H1 (cell line): ENCODE results near the gene ZBTB16. TPM values are rescaled to one million over a fixed set of nuclear protein-coding genes. Genes with fewer than 3 reads are reported as not detected.

Experiments used
- CTCF ChIA-PET: fragments of 300-600 bp; sonication (Branson Sonifier 250); formaldehyde crosslinking; loops from one replicate; lab custom pipeline; 2021; ENCODE audit not compliant: partially characterized antibody; lab: Charles Lee
- POLR2A ChIA-PET: fragments of 300-600 bp; sonication (Branson Sonifier 250); formaldehyde crosslinking; loops from one replicate; lab custom pipeline; 2021; ENCODE audit warnings: inconsistent platforms; ENCODE audit not compliant: partially characterized antibody; lab: Charles Lee
- DNase-seq, 2 experiments: peaks; one replicate each; pipeline versions ENCODE4 v3.0.0 to v3.0.0-alpha.2; 2010 to 2022; ENCODE audit warnings: low spot score in 2 of 2, low read depth in 1 of 2, mixed read lengths in 1 of 2
- FAIRE-seq: peaks from 2 replicates; lab custom pipeline; 2011; peaks lifted over from hg19 to GRCh38; lab: Jason Lieb, UNC
- H2AFZ ChIP-seq: 2 replicates; pipeline ENCODE4 v1.8.1; 2012; ENCODE audit warnings: low read length, inconsistent platforms
- H2AK5ac ChIP-seq: 2 replicates; pipeline ENCODE4 v1.6.1; 2013; ENCODE audit warnings: low read depth, low read length
- H2BK120ac ChIP-seq: replicated peaks from 2 replicates; pipeline ENCODE3; 2013; ENCODE audit warnings: low read depth, low read length, inconsistent platforms
- H2BK12ac ChIP-seq: 2 replicates; pipeline ENCODE4 v1.6.1; 2013; ENCODE audit warnings: low read depth, low read length
- H2BK15ac ChIP-seq: 2 replicates; pipeline ENCODE4 v1.6.1; 2013; ENCODE audit warnings: low read length
- H2BK20ac ChIP-seq: 2 replicates; pipeline ENCODE4 v1.6.1; 2013; ENCODE audit warnings: low read length
- H2BK5ac ChIP-seq: 2 replicates; pipeline ENCODE4 v1.6.1; 2013; ENCODE audit warnings: low read depth, low read length
- H3K14ac ChIP-seq: 2 replicates; pipeline ENCODE4 v1.6.1; 2013; ENCODE audit warnings: inconsistent platforms; ENCODE audit not compliant: insufficient read length
- H3K18ac ChIP-seq: 2 replicates; pipeline ENCODE4 v1.6.1; 2013; ENCODE audit warnings: low read length; ENCODE audit errors: extremely low read depth
- H3K23ac ChIP-seq: 2 replicates; pipeline ENCODE4 v1.6.1; 2013; ENCODE audit warnings: inconsistent platforms; ENCODE audit not compliant: insufficient read length
- H3K23me2 ChIP-seq: 2 replicates; pipeline ENCODE4 v1.6.1; 2013; ENCODE audit warnings: low read depth, low read length
- H3K27ac ChIP-seq: 2 replicates; pipeline ENCODE4 v1.6.1; 2011; ENCODE audit warnings: low read depth, low read length, inconsistent platforms
- H3K27me3 ChIP-seq, 4 experiments: replicated peaks in 1 of 4; 1 replicate in 1 of 4; 2 replicates in 3 of 4; pipeline versions ENCODE4 v1.6.1 to v1.8.1; 2011 to 2013; ENCODE audit warnings: low read length in 3 of 4, mild to moderate bottlenecking in 3 of 4, inconsistent platforms in 2 of 4, mixed read lengths in 2 of 4, moderate library complexity in 1 of 4; ENCODE audit not compliant: control insufficient read depth in 3 of 4, insufficient read depth in 3 of 4; ENCODE audit errors: extremely low read depth in 1 of 4
- H3K36me3 ChIP-seq, 4 experiments: 2 replicates each; pipeline versions ENCODE4 v1.6.1 to v1.8.1; 2011 to 2013; ENCODE audit warnings: mild to moderate bottlenecking in 4 of 4, low read length in 3 of 4, moderate library complexity in 2 of 4, control low read depth in 1 of 4, inconsistent platforms in 1 of 4; ENCODE audit not compliant: insufficient read depth in 4 of 4, control insufficient read depth in 2 of 4
- H3K4ac ChIP-seq: replicated peaks from 2 replicates; pipeline ENCODE3; 2013; ENCODE audit warnings: low read length, low read depth, mixed read lengths, inconsistent platforms; ENCODE audit not compliant: insufficient read length
- H3K4me1 ChIP-seq, 4 experiments: replicated peaks in 1 of 4; 1 replicate in 1 of 4; 2 replicates in 3 of 4; pipeline versions ENCODE4 v1.6.1 to v1.8.1; 2011 to 2013; ENCODE audit warnings: low read length in 3 of 4, inconsistent platforms in 2 of 4, mixed read lengths in 1 of 4; ENCODE audit not compliant: insufficient read depth in 4 of 4, control insufficient read depth in 3 of 4
- H3K4me2 ChIP-seq, 2 experiments: 2 replicates each; pipeline versions ENCODE4 v1.6.1 to v1.8.1; 2011 to 2013; ENCODE audit warnings: low read depth in 2 of 2, low read length in 2 of 2, control low read depth in 1 of 2, inconsistent platforms in 1 of 2, mild to moderate bottlenecking in 1 of 2; ENCODE audit not compliant: insufficient read depth in 1 of 2
- H3K4me3 ChIP-seq, 4 experiments: fragments of 200-600, 300-600 bp in 1 of 4; sonication (generic), shearing (Covaris generic), sonication (Bioruptor Twin) in 1 of 4; 2 replicates each; pipeline versions ENCODE4 v1.5.1 to v1.8.1; 2011 to 2016; ENCODE audit warnings: low read length in 4 of 4, low read depth in 3 of 4, control low read depth in 2 of 4, inconsistent platforms in 2 of 4, mild to moderate bottlenecking in 2 of 4, mixed read lengths in 1 of 4, moderate library complexity in 1 of 4; ENCODE audit not compliant: insufficient read depth in 2 of 4; ENCODE audit errors: extremely low read depth in 1 of 4
- H3K56ac ChIP-seq: replicated peaks from 2 replicates; pipeline ENCODE3; 2013; ENCODE audit warnings: low read depth, mild to moderate bottlenecking, mixed read lengths, low read length, inconsistent platforms; ENCODE audit not compliant: insufficient read length
- H3K79me1 ChIP-seq: 2 replicates; pipeline ENCODE4 v1.6.1; 2013; ENCODE audit warnings: low read depth, low read length, control low read depth
- H3K79me2 ChIP-seq, 2 experiments: 2 replicates each; pipeline versions ENCODE4 v1.6.1 to v1.8.1; 2012 to 2013; ENCODE audit warnings: low read length in 2 of 2, mild to moderate bottlenecking in 2 of 2, inconsistent platforms in 1 of 2; ENCODE audit not compliant: insufficient read depth in 2 of 2, control insufficient read depth in 1 of 2
- H3K9ac ChIP-seq, 4 experiments: replicated peaks in 1 of 4; 1 replicate in 1 of 4; 2 replicates in 3 of 4; pipeline versions ENCODE4 v1.6.1 to v1.8.1; 2011 to 2013; ENCODE audit warnings: low read depth in 3 of 4, low read length in 3 of 4, control low read depth in 2 of 4, mild to moderate bottlenecking in 2 of 4, moderate library complexity in 2 of 4, inconsistent platforms in 1 of 4; ENCODE audit errors: extremely low read depth in 1 of 4
- H3K9me3 ChIP-seq, 2 experiments: 2 replicates each; pipeline versions ENCODE4 v1.6.1 to v1.8.1; 2012 to 2013; ENCODE audit warnings: mild to moderate bottlenecking in 2 of 2, moderate library complexity in 2 of 2, control low read depth in 1 of 2, inconsistent platforms in 1 of 2, low read depth in 1 of 2, low read length in 1 of 2, mixed read lengths in 1 of 2; ENCODE audit not compliant: insufficient read depth in 2 of 2
- H4K20me1 ChIP-seq, 2 experiments: replicated peaks in 1 of 2; 2 replicates each; pipeline versions ENCODE3 to v1.8.1; 2011 to 2013; ENCODE audit warnings: inconsistent platforms in 2 of 2, low read length in 2 of 2, mild to moderate bottlenecking in 1 of 2; ENCODE audit not compliant: insufficient read depth in 2 of 2, control insufficient read depth in 1 of 2
- H4K5ac ChIP-seq: 2 replicates; pipeline ENCODE4 v1.6.1; 2013; ENCODE audit warnings: low read length, low read depth, mixed read lengths, inconsistent platforms; ENCODE audit not compliant: insufficient read length
- H4K8ac ChIP-seq: 2 replicates; pipeline ENCODE4 v1.8.0; 2013; ENCODE audit warnings: mild to moderate bottlenecking, moderate library complexity, low read length, inconsistent platforms; ENCODE audit not compliant: insufficient read depth; ENCODE audit errors: extremely low read depth
- H4K91ac ChIP-seq: replicated peaks from 2 replicates; pipeline ENCODE3; 2013; ENCODE audit warnings: low read length, mixed read lengths, inconsistent platforms; ENCODE audit not compliant: insufficient read length
- BCL11A ChIP-seq, 2 experiments: IDR thresholded peaks; one replicate each; pipeline ENCODE4 v1.6.1; 2011; ENCODE audit warnings: low read depth in 2 of 2, low read length in 2 of 2, mild to moderate bottlenecking in 2 of 2
- CEBPB ChIP-seq: IDR thresholded peaks from 2 replicates; pipeline ENCODE4 v1.6.1; 2012; ENCODE audit warnings: low read depth, low read length
- CREB1 ChIP-seq: IDR thresholded peaks from 2 replicates; pipeline ENCODE4 v1.6.1; 2012; ENCODE audit warnings: inconsistent platforms
- GABPA ChIP-seq: IDR thresholded peaks from 2 replicates; pipeline ENCODE4 v1.6.1; 2011; ENCODE audit warnings: mild to moderate bottlenecking, low read length, moderate library complexity, borderline replicate concordance; ENCODE audit not compliant: insufficient read depth
- JUN ChIP-seq: IDR thresholded peaks from 2 replicates; pipeline ENCODE4 v1.6.1; 2011; ENCODE audit warnings: low read depth, mild to moderate bottlenecking, improper control_type of control experiment, low read length
- JUND ChIP-seq: IDR thresholded peaks from 2 replicates; pipeline ENCODE4 v1.6.1; 2011; ENCODE audit warnings: mild to moderate bottlenecking, improper control_type of control experiment, low read length
- RBBP5 ChIP-seq: IDR thresholded peaks from 2 replicates; pipeline ENCODE4 v1.7.1; 2012; ENCODE audit warnings: low read depth, mild to moderate bottlenecking, inconsistent platforms, low read length, moderate library complexity, borderline replicate concordance
- RFX5 ChIP-seq: IDR thresholded peaks from 2 replicates; pipeline ENCODE4 v1.6.1; 2011; ENCODE audit warnings: low read depth, low read length, improper control_type of control experiment, borderline replicate concordance
- SIX5 ChIP-seq: IDR thresholded peaks from 2 replicates; pipeline ENCODE4 v1.6.1; 2011; ENCODE audit warnings: mild to moderate bottlenecking, low read depth, low read length
- SP4 ChIP-seq: IDR thresholded peaks from 2 replicates; pipeline ENCODE4 v1.6.1; 2012; ENCODE audit warnings: low read length, inconsistent platforms
- TCF12 ChIP-seq: IDR thresholded peaks from 2 replicates; pipeline ENCODE4 v1.6.1; 2011; ENCODE audit warnings: low read depth, mild to moderate bottlenecking, low read length
- YY1 ChIP-seq: IDR thresholded peaks from 2 replicates; pipeline ENCODE4 v1.6.1; 2011; ENCODE audit warnings: low read depth, mild to moderate bottlenecking, low read length
- WGBS, 2 experiments: shearing (Covaris generic) in 1 of 2; methylation state at CpG; one replicate each; pipeline versions ENCODE4 v1.1.6 to v1.1.7; 2013 to 2015; ENCODE audit warnings: low lambda C conversion rate in 2 of 2, mixed read lengths in 2 of 2, inconsistent platforms in 1 of 2, low coverage in 1 of 2, missing lambda C conversion rate in 1 of 2; ENCODE audit not compliant: insufficient replicate concordance in 2 of 2, insufficient coverage in 1 of 2, insufficient read length in 1 of 2; ENCODE audit errors: extremely low coverage in 1 of 2, missing lambda C conversion rate in 1 of 2; 5-methylcytosine and 5-hydroxymethylcytosine counted together
- polyA plus RNA-seq, 7 experiments: library from polyadenylated mRNA; depleted of rRNA in 3 of 7; stranded (reverse) in 5 of 7; unstranded in 2 of 7; fragments of >200 nt in 5 of 7; fragments of 200-250 nt in 2 of 7; gene quantifications; 1 replicate in 5 of 7; 2 replicates in 1 of 7; 4 replicates in 1 of 7; pipeline versions ENCODE4 v1.2.1 to v1.2.3, GENCODE V29; 2011 to 2013; ENCODE audit warnings: missing spikeins in 2 of 7, mixed read lengths in 2 of 7
- total RNA-seq: library from RNA; stranded (reverse); fragmentation: NEBNext Ultra II Directional; extraction: Animal tissue kit (Norgen Biotek cat#: 25700); gene quantifications from 2 replicates; pipeline ENCODE4 v1.2.1, GENCODE V29; 2021
- TF ChIP-seq, protein P1 (sequence below): IDR thresholded peaks from 2 replicates; pipeline ENCODE4 v1.6.1; 2011; ENCODE audit warnings: low read depth, mild to moderate bottlenecking, low read length; ENCODE audit not compliant: insufficient read depth
- TF ChIP-seq, protein P2 (sequence below): IDR thresholded peaks from 2 replicates; pipeline ENCODE4 v1.6.1; 2012; ENCODE audit warnings: inconsistent platforms

ZBTB16 gene
- total and polyA plus RNA-seq, 2 of the 8 experiments (the other 6 are each of a cell fraction or from before 2014, with no cell fraction given): 0.12 to 0.61 TPM

- no peaks in the 10 kb centered on the region for H3K27me3 ChIP-seq
- ChIA-PET CTCF (interaction anchor here (0.6 to 12.0 kb wide), 26 partner anchors 14 to 1118 kb away, joined by 3 to 280 read pairs (median 5); partner anchors contain the start of gene HTR3A), POLR2A (interaction anchor here (0.6 kb wide), 1 partner anchor 509 kb away, joined by 3 read pairs; no protein-coding TSS in a partner anchor)
- H2BK5ac ChIP-seq: no peak overlapping the region
- WGBS, 2 experiments: 81% methylated on average over 6 of the region's 10 CpGs; no CpG with 5 or more reads in 1 of the 2 experiments
- H2BK120ac ChIP-seq: no peak overlapping the region
- H4K20me1 ChIP-seq: no peaks in the 10 kb centered on the region
- no peak overlapping the region for H3K56ac ChIP-seq
- DNase-seq (no peak), FAIRE-seq (no peak)
- H3K79me1 ChIP-seq: no peaks in the 10 kb centered on the region
- no peak overlapping the region for H2AK5ac ChIP-seq
- H2BK12ac ChIP-seq: no peak overlapping the region
- no peaks in the 10 kb centered on the region for H3K79me2 ChIP-seq
- no peak overlapping the region for H3K14ac ChIP-seq
- no peaks in the 10 kb centered on the region for H3K9me3 ChIP-seq
- H3K4me3 ChIP-seq: no peak overlapping the region
- no peak overlapping the region for H2BK15ac ChIP-seq
- no peak overlapping the region for H3K23ac ChIP-seq
- no peak overlapping the region for H2BK20ac ChIP-seq
- TF ChIP-seq SIX5: no peak
- TF ChIP-seq JUN: no peak
- TF ChIP-seq TCF12: no peak
- TF ChIP-seq RBBP5: no peak
- TF ChIP-seq, protein P1, sequence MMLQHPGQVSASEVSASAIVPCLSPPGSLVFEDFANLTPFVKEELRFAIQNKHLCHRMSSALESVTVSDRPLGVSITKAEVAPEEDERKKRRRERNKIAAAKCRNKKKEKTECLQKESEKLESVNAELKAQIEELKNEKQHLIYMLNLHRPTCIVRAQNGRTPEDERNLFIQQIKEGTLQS: no peak
- TF ChIP-seq CEBPB: no peak
- TF ChIP-seq, protein P2, sequence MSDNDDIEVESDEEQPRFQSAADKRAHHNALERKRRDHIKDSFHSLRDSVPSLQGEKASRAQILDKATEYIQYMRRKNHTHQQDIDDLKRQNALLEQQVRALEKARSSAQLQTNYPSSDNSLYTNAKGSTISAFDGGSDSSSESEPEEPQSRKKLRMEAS: no peak
- TF ChIP-seq RFX5: no peak
- TF ChIP-seq CREB1: no peak
- no peak for TF ChIP-seq SP4
- TF ChIP-seq GABPA: no peak
- no peak for TF ChIP-seq JUND
- TF ChIP-seq BCL11A (IDR thresholded peaks at IDR 0.05; ENCODE audit: low read depth in 2 of 2, low read length in 2 of 2): no peak
- TF ChIP-seq YY1: no peak
- H4K8ac ChIP-seq: no peak overlapping the region
- no peak overlapping the region for H4K5ac ChIP-seq
- H3K4me2 ChIP-seq: no peak overlapping the region
- H4K91ac ChIP-seq: no peak overlapping the region
- H3K23me2 ChIP-seq: no peaks in the 10 kb centered on the region; the same call in 1 of the 2 replicates
- no peak overlapping the region for H3K4ac ChIP-seq
- no peak overlapping the region for H3K18ac ChIP-seq
- H3K4me1 ChIP-seq: no peaks in the 10 kb centered on the region; a peak in 2 of 7 replicates
- no peak overlapping the region for H2AFZ ChIP-seq
- no peak overlapping the region for H3K9ac ChIP-seq
- H3K27ac ChIP-seq: no peak overlapping the region
- H3K36me3 ChIP-seq: no peaks in the 10 kb centered on the region
Measured at GRCh38 chr11:114259124-114259526, 199.6 kb downstream of the ZBTB16 start.
